GM12891 (cell line): ENCODE measurements around the gene SRGAP2B.
"Not testable (repeated sequence)": the region's sequence is repeated elsewhere in the genome, so short reads cannot be mapped to it uniquely, and the experiment has no call there.

Experiments used
- PAX5 ChIP-seq: IDR thresholded peaks from 2 replicates; pipeline ENCODE4 v1.6.1; 2011; ENCODE audit warnings: low read length, moderate library complexity, mild to moderate bottlenecking; ENCODE audit not compliant: insufficient read depth, severe bottlenecking
- POLR2AphosphoS5 ChIP-seq: IDR thresholded peaks from 2 replicates; pipeline ENCODE4 v1.6.1; 2011; ENCODE audit warnings: low read depth, low read length, control low read depth

DNA sequence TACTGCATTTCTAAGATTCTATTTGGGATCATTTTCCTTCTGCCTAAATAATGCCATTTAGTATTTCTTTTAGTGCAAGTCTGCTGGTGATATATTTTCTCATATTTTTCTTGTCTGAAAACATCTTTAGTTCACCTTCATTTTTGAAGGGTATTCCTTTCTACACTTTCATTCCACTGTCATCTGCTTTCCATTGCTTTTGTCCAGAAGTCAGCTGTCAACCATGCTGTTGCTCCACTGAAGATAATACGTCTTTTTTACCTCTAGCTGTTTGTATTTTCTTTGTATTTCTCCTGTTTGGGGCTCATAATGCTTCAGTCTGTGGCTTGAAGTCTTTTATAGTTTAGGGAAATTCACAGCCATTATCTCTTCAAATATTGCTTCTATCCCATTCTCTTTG is 167.8 kb downstream of the SRGAP2B start:
- TF ChIP-seq POLR2AphosphoS5, PAX5: not testable (repeated sequence)
